HG03045 (cell line): ENCODE results near the gene OPCML.

Source experiments
- ATAC-seq: cut with Tn5 transposase; IDR thresholded peaks from one replicate; pipeline ENCODE4 v1.9.1; 2021; ENCODE audit warnings: mild to moderate bottlenecking, moderate library complexity; ENCODE audit not compliant: unreplicated experiment

OPCML gene

GRCh38 chr11:132551016-132551415 is 981.3 kb downstream of the OPCML start:
- no peak for ATAC-seq

- ATAC-seq: no peak
Observed at GRCh38 chr11:132549561-132549960, 982.7 kb downstream of the OPCML start.

GRCh38 chr11:132549001-132549400 is 983.3 kb downstream of the OPCML start:
- no peak for ATAC-seq

- no peak for ATAC-seq
Observed at GRCh38 chr11:132544007-132544406, 988.3 kb downstream of the OPCML start.

- ATAC-seq: peak; percentile 42
Observed at GRCh38 chr11:132541794-132542193, 990.5 kb downstream of the OPCML start.

- no peak for ATAC-seq
Observed at GRCh38 chr11:132540581-132540980, 991.7 kb downstream of the OPCML start.

- no peak for ATAC-seq
Observed at GRCh38 chr11:132539590-132540368, 992.5 kb downstream of the OPCML start.

GRCh38 chr11:132538642-132539041 is 993.7 kb downstream of the OPCML start:
- ATAC-seq: no peak

- no peak for ATAC-seq
Observed at GRCh38 chr11:132535830-132536229, 996.5 kb downstream of the OPCML start.

- no peak for ATAC-seq
Observed at GRCh38 chr11:132531921-132532320, 1000.4 kb downstream of the OPCML start.

GRCh38 chr11:132528181-132528580 is 1004.1 kb downstream of the OPCML start:
- no peak for ATAC-seq

- no peak for ATAC-seq
Observed at GRCh38 chr11:132523929-132524328, 1008.4 kb downstream of the OPCML start.

- ATAC-seq: no peak
Observed at GRCh38 chr11:132520199-132520598, 1012.1 kb downstream of the OPCML start.

GRCh38 chr11:132519241-132519815 is 1013.0 kb downstream of the OPCML start:
- no peak for ATAC-seq

- no peak for ATAC-seq
Observed at GRCh38 chr11:132504501-132505041, 1027.7 kb downstream of the OPCML start.

GRCh38 chr11:132501356-132501755 is 1030.9 kb downstream of the OPCML start:
- no peak for ATAC-seq

- ATAC-seq: no peak
Observed at GRCh38 chr11:132499661-132500060, 1032.6 kb downstream of the OPCML start.

- ATAC-seq: no peak
Observed at GRCh38 chr11:132496341-132496740, 1036.0 kb downstream of the OPCML start.

GRCh38 chr11:132493801-132494200 is 1038.5 kb downstream of the OPCML start:
- ATAC-seq: no peak

GRCh38 chr11:132490978-132491377 is 1041.3 kb downstream of the OPCML start:
- no peak for ATAC-seq

- no peak for ATAC-seq
Observed at GRCh38 chr11:132486060-132486459, 1046.2 kb downstream of the OPCML start.

GRCh38 chr11:132475026-132475425 is 1057.3 kb downstream of the OPCML start:
- no peak for ATAC-seq
